Parathyroid adenoma (tissue), 2 donors: ENCODE data around the gene MBNL3.

ENCODE experiments used
- H2AFZ ChIP-seq: fragments of 300-600 bp; sonication (generic); one replicate; pipeline ENCODE4 v1.7.0; 2017; ENCODE audit warnings: antibody characterized with exemption, mild to moderate bottlenecking
- H3K27ac ChIP-seq: fragments of 300-600 bp; sonication (generic); one replicate; pipeline ENCODE4 v1.7.0; 2017
- H3K27me3 ChIP-seq: fragments of 300-600 bp; sonication (generic); one replicate; pipeline ENCODE4 v1.7.0; 2017; ENCODE audit warnings: low read length; ENCODE audit not compliant: control insufficient read depth, insufficient read depth
- H3K36me3 ChIP-seq: fragments of 300-600 bp; sonication (generic); one replicate; pipeline ENCODE4 v1.7.0; 2017; ENCODE audit warnings: low read length; ENCODE audit not compliant: control insufficient read depth, insufficient read depth
- H3K4me1 ChIP-seq: fragments of 300-600 bp; sonication (generic); one replicate; pipeline ENCODE4 v1.7.0; 2017; ENCODE audit warnings: control low read depth
- H3K4me2 ChIP-seq: fragments of 300-600 bp; sonication (generic); one replicate; pipeline ENCODE4 v1.7.0; 2017; ENCODE audit warnings: low read length
- H3K4me3 ChIP-seq: fragments of 300-600 bp; sonication (generic); one replicate; pipeline ENCODE4 v1.7.0; 2017; ENCODE audit warnings: low read depth, low read length
- H3K79me2 ChIP-seq: fragments of 300-600 bp; sonication (generic); one replicate; pipeline ENCODE4 v1.7.0; 2017; ENCODE audit warnings: control low read depth
- H3K9ac ChIP-seq: fragments of 300-600 bp; sonication (generic); one replicate; pipeline ENCODE4 v1.7.0; 2017; ENCODE audit warnings: mild to moderate bottlenecking
- H3K9me3 ChIP-seq: fragments of 300-600 bp; sonication (generic); one replicate; pipeline ENCODE4 v1.7.0; 2017; ENCODE audit warnings: low read length; ENCODE audit not compliant: control insufficient read depth
- TF ChIP-seq, protein P1 (sequence below): fragments of 300-600 bp; sonication (generic); IDR thresholded peaks from one replicate; pipeline ENCODE4 v1.7.0; 2017; ENCODE audit warnings: antibody characterized with exemption, mild to moderate bottlenecking
- donor health status: primary hyperparathyroidism.

The MBNL3 gene, protein sequence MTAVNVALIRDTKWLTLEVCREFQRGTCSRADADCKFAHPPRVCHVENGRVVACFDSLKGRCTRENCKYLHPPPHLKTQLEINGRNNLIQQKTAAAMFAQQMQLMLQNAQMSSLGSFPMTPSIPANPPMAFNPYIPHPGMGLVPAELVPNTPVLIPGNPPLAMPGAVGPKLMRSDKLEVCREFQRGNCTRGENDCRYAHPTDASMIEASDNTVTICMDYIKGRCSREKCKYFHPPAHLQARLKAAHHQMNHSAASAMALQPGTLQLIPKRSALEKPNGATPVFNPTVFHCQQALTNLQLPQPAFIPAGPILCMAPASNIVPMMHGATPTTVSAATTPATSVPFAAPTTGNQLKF

DNA sequence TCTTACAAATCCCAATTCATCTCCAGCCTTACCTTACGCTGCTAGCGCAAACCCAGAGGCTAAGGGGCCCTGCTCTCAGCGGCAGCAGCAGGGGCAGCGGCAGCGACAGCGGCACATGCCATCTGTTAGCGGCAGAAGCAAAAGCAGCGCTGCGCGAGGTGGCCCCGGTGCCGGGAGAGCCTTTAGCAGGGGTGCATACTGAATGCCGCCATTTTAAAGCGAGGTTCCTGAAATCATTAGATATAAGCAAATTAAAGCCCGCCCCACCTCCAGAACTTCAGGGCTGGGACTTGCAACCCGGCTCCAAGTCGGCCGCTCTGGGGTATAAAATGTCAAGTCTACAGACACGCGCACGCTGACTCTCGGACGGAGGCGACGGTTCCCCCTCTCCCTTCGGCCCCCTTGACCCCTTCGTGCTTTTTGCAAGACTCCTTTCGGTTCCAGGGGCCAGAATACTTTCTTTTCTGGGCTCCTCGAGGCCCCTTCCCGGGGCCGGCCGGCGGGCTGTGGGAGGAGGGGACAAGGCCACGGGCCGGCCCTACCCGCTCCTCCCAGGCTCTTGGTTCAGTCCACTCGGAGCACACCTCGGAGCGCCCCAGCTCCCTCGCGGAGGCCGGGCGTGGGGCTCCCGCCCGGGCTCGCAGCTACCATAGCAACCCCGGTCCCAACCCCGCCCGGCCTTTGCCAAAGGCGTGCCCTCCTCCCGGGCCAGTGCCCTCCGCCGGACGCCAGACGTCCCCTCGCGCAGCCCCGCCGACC lies at the start of gene MBNL3:
TSS of gene MBNL3 (minus strand) at position 220 of the 759 bp plus-strand sequence. CDS start 49,427 bp downstream, outside the sequence.
- Histone ChIP-seq H3K27ac (peak within 1 kb of the TSS; percentile 92), H3K27me3 (no peaks in the 10 kb centered on the region), H3K4me2 (peak within 1 kb of the TSS; percentile 81), H3K9me3 (no peaks in the 10 kb centered on the region), H3K36me3 (no peaks in the 10 kb centered on the region), H3K4me1 (no peaks in the 10 kb centered on the region), H3K79me2 (no peaks in the 10 kb centered on the region), H3K4me3 (peak within 1 kb of the TSS; percentile 65), H3K9ac (no peak within 1 kb of the TSS), H2AFZ (peak within 1 kb of the TSS; percentile 94)
- TF ChIP-seq, protein P1, sequence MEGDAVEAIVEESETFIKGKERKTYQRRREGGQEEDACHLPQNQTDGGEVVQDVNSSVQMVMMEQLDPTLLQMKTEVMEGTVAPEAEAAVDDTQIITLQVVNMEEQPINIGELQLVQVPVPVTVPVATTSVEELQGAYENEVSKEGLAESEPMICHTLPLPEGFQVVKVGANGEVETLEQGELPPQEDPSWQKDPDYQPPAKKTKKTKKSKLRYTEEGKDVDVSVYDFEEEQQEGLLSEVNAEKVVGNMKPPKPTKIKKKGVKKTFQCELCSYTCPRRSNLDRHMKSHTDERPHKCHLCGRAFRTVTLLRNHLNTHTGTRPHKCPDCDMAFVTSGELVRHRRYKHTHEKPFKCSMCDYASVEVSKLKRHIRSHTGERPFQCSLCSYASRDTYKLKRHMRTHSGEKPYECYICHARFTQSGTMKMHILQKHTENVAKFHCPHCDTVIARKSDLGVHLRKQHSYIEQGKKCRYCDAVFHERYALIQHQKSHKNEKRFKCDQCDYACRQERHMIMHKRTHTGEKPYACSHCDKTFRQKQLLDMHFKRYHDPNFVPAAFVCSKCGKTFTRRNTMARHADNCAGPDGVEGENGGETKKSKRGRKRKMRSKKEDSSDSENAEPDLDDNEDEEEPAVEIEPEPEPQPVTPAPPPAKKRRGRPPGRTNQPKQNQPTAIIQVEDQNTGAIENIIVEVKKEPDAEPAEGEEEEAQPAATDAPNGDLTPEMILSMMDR = no peak

DNA sequence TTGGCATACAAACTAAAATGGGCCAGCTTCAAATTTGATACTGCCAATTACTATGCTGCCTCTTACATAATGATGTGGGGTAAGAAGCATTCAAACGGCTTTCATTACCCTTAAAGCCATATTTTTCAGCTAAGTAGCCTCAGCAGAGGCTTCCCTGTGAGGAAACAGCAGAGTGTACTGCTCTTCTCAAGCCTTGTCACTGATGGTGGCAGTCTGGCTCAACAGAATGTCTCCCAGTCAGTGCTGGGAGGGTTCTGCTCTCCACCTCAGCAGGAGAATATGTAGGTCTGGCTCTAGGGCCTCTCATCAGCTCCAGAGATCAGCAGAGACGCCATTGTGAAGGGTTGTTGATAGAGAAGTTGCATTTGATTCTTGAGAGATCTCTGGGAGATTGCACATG lies 44.6 kb upstream of the MBNL3 start:
- TF ChIP-seq, protein P1 = no peak
- no peaks in the 10 kb centered on the region for H3K27me3 ChIP-seq

DNA sequence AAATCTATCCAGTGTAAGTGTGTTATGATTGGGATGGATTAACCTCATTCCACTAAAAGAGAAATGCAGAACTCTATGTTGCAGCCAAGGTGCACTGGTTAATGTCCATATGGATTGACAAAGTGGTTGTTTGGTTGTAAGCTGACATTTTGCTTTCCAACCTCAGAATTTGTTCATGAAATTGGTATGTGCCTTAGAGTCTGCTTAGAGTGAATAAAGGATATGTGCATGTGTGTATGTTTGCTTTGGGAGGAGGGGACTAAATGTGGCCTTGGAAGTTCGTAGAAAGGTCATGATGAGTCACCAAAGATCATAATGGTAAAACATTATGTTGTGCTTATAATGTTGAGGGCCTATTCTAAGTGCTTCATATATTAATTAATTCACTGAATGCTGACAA lies 44.1 kb upstream of the MBNL3 start:
- no peak overlapping the region for H3K4me3 ChIP-seq
- no peaks in the 10 kb centered on the region for H3K4me1 ChIP-seq
- no peak overlapping the region for H3K27ac ChIP-seq

More for the DNA sequence above, 44.6 kb upstream of the MBNL3 start:
- Histone ChIP-seq H3K4me2 (no peak overlapping the region), H3K36me3 (no peaks in the 10 kb centered on the region), H2AFZ (no peak overlapping the region), H3K27ac (no peak overlapping the region), H3K9ac (no peak overlapping the region), H3K4me1 (no peaks in the 10 kb centered on the region), H3K9me3 (no peaks in the 10 kb centered on the region), H3K79me2 (no peaks in the 10 kb centered on the region), H3K4me3 (no peak overlapping the region)

DNA sequence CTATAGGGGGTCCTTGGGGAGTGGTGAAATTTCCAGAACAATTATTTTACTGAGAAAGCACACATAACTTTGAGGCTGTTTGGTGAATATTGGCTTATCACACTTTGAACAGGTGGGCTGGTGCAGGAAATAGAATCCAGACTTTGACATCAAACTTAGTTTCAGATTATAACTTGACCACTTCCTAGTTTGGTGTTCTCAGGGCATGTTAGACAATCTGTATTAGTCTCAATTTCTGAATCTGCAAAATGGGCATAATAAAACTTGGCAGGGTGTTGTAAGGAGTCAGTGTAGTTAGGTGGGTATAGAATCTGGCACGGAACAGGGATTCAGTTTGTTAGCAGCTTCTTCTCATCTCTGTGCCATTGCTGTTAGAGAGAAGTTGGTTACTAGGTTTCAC lies 43.3 kb upstream of the MBNL3 start:
- H3K27ac ChIP-seq = no peak overlapping the region
- no peaks in the 10 kb centered on the region for H3K4me1 ChIP-seq
- H3K27me3 ChIP-seq = no peaks in the 10 kb centered on the region
- no peak overlapping the region for H3K4me3 ChIP-seq
- H3K79me2 ChIP-seq = no peaks in the 10 kb centered on the region
- no peak overlapping the region for H3K9ac ChIP-seq
- no peaks in the 10 kb centered on the region for H3K36me3 ChIP-seq
- H2AFZ ChIP-seq = no peak overlapping the region
- H3K4me2 ChIP-seq = no peak overlapping the region
- TF ChIP-seq, protein P1 = no peak
- no peaks in the 10 kb centered on the region for H3K9me3 ChIP-seq

More for the DNA sequence above, 44.1 kb upstream of the MBNL3 start:
- Histone ChIP-seq H2AFZ (no peak overlapping the region), H3K79me2 (no peaks in the 10 kb centered on the region), H3K4me2 (no peak overlapping the region), H3K9ac (no peak overlapping the region), H3K27me3 (no peaks in the 10 kb centered on the region), H3K9me3 (no peaks in the 10 kb centered on the region), H3K36me3 (no peaks in the 10 kb centered on the region)
- TF ChIP-seq, protein P1 = no peak
